HG03378 (cell line): ENCODE measurements around the gene KRT17.

Experiments used
- ATAC-seq: cut with Tn5 transposase; IDR thresholded peaks from one replicate; pipeline ENCODE4 v1.9.1; 2021; ENCODE audit warnings: mild to moderate bottlenecking, moderate library complexity; ENCODE audit not compliant: unreplicated experiment

Gene KRT17

DNA sequence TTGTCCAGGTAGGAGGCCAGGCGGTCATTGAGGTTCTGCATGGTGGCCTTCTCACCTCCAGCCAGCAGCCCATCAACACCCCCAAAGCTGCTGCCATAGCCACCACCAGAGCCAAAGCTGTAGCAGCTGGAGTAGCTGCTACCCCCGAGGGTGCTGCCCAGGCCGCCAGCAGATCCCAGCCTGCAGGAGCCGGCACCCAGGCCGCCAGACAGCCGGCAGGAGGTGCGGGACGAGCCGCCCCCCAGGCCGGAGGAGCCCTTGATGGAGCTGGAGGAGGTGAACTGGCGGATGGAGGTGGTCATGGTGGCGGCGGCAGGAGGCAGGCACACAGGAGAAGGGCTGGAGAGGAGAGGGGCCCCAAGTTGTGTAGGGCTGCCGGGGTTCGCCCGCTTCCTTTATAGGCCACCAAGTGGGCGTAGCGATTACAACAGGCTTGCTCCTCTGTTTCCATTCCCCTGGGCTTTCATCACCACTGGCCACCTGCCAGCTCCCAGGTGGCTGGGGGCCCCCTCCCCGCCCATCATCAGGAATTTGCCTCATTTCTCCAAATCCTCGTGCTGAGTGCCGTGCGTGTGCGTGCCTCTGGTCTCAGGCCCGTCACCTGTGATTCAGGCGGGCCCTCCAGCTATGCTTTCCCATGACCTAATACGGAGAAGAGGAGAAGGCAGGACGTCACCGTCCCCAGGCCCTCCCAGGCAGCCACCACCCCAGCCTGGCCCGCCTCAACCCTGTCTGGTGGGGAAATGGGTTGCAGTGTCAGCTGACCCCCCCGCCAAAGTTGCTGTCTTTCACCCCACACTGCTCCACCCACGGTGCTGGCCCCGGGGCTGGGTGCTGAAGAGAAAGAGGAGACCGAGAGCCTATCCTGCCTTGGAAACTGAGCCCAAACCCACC lies at the start of gene KRT17:
Gene KRT17 (minus strand): TSS at position 368 of the 894 bp plus-strand sequence. CDS start 66 bp downstream, at position 302.
- no peak for ATAC-seq

DNA sequence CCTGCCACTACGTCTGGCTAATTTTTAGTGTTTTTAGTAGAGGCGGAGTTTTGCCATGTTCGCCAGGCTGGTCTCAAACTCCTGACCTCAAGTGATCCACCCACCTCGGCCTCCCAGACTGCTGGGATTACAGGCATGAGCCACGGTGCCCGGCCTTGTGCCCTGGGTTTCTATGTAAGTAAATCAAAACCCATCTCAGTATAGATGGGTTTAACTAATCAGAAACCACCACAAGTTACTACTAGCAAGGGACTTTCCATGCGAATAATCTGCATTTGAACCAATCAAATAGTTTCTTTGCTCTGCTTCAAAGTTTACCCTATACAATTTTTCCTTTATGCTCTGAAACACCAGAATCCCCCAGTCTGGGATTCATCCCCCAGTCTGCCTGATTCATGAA lies 47.8 kb upstream of the KRT17 start:
- ATAC-seq, result no peak

DNA sequence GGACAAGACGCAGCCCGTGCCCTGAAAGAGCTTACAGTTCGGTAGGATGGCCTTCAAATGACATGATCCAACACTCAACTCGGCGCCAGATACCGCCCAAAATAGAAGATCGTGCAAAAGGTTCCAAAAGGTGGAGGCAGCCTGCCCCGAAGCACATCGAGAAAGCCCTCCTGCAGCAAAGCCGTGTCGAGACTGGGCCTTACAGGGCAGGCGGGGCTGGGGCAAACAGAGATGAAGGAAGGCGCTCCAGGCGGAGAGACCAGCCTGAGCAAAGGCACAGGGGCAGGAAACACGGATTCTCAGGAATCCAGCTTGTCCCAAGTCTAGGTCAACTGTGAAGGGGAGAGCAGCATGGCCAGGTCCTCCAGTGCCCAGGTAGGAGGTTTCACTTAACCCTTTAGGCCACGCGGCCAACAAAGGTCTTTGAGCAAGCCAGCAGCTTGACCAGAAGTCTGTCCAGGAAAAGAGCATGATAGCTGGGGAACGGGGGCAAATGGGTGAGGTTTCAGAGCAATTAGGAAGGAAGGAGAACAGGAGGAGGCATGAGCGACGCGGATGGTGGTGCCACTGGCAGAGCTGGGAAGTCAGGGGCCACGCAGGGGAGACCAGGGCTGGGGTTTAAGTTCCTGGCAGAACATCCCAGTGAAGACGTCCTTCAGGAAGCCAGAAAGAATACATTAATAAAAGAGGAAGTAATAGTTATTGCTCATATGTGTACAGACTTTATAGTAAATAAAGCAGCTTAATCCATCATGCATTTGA lies 43.1 kb upstream of the KRT17 start:
- peak; percentile 3 for ATAC-seq

GRCh38 chr17:41666708-41667279 lies 42.4 kb upstream of the KRT17 start:
- ATAC-seq, result peak; percentile 43

GRCh38 chr17:41666237-41666641 lies 41.9 kb upstream of the KRT17 start:
- ATAC-seq, result peak; percentile 33

DNA sequence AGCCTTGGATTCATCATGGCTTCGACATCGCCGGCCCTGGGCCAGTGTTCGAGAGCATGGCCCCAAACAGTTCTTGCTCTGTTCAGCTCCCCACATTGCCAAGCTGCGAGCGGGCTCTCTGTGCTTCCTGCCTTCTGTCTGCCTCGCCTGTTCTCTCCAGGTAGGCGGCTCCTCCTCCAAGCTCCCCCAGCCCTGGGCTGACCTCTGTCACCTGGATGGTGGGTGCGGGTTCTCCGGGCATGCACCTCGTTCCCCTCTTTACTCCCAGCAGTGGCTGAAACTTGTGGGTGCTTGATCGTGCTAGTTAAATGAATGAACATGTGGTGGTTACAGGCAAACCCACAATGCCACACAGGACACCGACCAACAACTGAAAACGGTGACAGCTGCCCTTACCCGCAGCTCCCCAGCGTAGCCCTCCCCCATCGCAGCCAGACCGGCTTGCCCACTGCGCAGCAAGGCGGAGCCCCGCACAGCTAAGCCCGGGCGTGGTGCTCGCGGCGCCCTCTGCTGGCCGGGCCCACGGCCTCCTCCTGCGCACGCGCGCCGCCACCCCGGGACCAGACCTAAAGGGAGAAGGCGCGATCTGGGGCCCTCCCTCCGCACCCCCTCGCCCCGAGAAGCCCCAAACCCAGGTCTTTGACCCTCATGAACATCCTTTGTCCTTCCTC lies 41.3 kb upstream of the KRT17 start:
- peak; percentile 32 for ATAC-seq

DNA sequence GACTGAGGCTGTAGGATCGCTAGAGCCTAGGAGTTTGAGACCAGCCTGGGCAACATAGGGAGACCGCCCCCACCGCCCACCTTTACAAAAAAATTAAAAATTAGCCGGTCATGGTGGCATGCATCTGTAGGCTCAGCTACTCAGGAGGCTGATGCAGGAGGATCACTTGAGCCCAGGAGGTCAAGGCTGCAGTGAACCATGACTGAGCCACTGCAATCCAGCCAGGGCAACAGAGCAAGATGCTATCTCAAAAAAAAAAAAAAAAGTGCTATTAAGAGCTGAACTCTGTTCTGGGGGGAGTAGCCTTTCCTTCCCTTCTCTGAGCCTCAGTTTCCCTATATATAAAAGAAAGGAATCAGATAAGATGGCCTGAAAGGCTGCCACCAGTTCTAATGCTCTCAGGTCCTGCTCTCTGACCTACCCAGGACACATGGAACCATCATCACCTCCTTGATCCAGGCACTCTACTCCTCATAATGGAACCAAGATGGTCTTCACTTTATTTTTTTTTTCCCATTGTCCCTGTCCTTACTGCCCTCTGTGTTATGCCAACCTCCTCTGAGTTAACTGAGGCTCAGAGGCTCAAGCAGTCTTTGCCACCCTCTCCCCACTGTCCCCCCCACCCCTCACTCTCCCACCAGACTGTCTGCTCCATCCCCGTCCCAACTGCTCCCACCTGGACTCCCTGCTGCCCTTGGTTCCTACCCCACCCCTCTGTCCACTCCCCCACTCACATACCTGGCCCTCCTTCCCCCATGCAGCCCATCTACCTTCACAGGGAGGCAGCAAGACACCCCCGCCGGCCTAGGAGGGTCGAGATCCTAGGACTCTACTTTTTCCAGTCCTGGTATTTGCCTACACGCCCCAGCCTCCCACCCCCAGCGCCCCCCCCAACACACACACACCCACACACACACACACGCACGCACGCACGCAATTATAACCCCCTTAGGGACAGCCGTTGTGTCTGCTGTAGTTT lies 40.5 kb upstream of the KRT17 start:
- no peak for ATAC-seq

DNA sequence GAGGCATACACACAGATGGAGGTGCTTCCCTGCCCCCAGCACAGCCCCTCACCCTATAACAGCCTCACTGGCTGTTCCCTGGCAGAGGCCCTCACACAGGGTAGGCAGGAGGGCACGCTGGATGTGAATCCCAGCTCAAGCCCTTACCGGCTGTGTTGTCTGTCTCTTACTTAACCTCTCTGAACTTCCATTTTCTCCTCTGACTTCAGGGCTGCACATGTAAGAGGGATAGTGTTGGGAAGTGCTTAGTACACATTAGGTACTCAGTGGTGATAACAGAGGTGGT lies 39.7 kb upstream of the KRT17 start:
- ATAC-seq, result no peak

- ATAC-seq, result no peak
These were observed 39.2 kb upstream of the KRT17 start for GRCh38 chr17:41663451-41664171.

DNA sequence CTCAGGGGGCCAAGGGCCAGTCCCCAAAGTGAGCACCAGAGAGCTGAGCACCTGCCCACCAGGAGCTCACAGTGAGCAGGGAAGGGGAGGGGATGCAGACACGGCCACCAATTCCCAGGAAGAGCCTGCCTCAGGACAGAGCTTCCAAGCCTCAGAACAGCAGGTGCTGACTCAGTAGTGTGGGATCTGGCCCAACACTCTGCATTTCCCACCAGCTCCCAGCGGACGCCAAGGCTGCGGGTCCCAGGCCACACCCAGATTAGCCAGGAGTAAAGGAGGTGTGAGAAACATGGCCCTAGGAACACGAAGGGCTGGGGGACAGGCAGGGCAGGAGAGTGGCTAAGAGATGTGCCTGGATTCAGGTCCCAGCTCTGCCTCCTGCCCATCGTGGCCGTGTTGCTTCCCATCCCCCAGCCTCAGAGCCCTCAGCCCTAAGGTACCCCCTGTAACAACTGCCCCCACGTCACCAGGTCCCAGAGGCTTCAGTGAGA lies 35.9 kb upstream of the KRT17 start:
- no peak for ATAC-seq

DNA sequence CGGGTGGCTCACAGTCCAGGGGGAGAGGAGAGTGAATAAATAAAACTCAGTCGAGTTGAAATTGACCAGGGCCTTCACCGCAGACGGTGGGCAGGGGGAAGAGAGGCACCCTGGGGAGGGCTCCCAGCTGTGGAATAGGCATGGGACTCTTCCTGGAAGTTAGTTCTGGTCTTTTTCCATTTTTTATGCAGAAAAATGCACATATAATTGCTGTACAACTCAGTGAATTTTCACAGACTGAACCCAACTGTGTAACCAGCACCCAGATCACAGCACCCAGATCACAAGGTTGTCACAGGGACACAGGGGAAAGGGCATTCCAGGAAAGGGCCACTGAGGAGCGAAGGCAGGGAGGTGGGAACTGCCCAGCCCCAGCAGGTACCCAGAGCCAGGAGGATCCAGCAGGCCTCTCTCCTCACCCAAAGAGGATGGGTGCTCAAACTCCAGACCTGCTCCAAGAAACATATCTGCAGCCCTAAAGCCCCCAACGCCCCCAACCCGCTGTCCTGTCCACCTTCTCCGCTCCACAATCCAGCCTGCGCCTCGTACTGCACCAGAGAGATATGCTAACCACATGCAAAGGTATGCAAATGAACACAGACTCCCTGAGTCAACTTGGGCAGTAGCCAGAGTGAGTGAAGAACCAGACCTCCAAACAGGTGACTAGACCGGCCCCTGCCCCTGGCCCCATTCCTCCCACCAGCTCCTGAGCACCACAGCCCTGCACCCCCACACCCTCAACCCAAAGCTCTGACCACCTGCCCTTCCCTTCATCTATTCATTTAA lies 35.2 kb upstream of the KRT17 start:
- ATAC-seq, result no peak

- ATAC-seq, result no peak
These were observed 34.5 kb upstream of the KRT17 start for GRCh38 chr17:41658846-41659245.

- no peak for ATAC-seq
These were observed 33.6 kb upstream of the KRT17 start for GRCh38 chr17:41657936-41658335.

DNA sequence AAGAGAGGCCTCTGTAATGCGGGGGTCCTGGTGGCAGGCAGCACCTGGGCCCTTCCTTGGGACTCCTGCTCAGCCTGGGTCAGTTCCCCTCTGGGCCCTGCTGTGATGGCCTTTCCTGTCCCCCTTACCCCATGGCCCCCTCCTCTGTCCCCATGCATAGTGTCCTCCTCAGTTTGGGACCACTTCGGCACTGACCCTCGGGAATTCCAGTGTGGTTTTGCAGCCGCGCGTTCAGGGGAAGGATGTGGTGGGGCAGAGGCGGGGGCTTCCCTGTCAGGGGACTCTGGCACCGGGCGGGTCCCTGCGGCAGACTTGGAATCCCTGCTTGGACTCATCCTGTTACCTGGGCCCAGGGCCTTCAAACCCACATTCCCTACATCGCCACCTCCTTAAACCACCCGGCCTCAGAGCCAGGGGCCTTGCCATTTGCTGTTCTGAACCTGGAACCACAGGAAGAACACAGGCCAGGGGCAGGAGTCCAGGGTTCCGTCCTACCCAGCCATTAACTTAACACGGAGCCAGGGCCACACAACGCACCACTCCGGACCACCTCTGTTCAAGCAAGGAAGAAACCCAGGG lies 32.9 kb upstream of the KRT17 start:
- no peak for ATAC-seq

GRCh38 chr17:41656249-41657023 lies 32.1 kb upstream of the KRT17 start:
- ATAC-seq, result no peak

DNA sequence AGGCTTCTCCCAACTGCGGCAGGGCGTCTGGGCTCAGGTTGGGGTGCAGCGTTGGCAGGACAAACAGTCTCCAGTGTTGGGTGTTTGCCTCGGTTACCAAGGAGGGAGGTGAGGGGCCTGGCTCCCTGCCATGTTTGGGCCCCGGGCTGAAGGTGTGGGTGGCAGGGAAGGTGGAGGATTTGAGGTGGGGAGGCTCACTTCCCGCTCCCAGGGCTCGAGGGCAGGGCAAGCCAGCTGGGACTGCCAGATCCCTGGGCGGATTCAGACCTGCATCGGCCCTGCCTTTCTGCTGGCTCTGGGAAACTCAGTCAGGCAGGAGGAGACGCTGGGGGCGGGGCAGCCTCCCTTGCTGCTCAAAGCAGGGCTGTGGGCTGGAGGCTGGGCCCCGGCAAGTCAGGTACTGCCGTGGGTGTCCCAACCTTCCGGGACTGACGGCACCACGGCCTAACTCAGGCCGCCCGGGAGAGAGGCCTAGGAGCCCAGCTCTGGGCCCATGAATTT lies 31.3 kb upstream of the KRT17 start:
- ATAC-seq, result no peak
